ENCODE data around the gene EVPL. TPM values are rescaled to one million over a fixed set of nuclear protein-coding genes. Genes with fewer than 3 reads are reported as not detected.
A peak's percentile ranks its signal among the peaks of the same experiment; 100 is the strongest.

Gene EVPL
- total and polyA plus RNA-seq, 2 of the 13 experiments (the other 11 are each of a cell fraction or from before 2014, with no cell fraction given), result 2.1 to 8.2 TPM

DNA sequence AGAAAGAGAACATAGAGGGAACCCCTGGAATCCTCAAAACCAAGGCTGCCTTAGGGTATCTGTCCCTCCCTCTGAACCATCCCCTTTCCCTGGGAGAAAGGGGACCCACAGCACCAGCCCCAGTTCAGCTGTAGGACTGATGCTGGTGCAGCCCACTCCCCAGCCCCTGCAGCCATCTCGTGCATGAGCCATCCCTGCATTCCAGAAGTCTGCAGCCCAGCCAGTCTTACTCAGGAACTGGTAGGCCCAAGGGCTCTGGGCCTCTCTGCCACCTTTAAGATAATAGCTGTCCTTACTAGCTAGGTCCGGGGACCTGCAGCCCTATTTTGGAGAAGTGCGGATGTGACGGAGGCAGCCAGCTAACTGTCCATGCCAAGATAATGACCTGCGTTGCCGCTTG lies 6.0 kb upstream of the EVPL start:
- peak overlapping the region; percentile 81; the same call in 1 of the 2 replicates for H3K4me2 ChIP-seq (ENCODE audit: low read depth, low read length)
- peaks cover 0 to 8% of the 10 kb centered on the region in 2 experiments; a peak in 2 of 5 replicates for H3K36me3 ChIP-seq (replicated peaks in 1 of 2; ENCODE audit: control insufficient read depth in 1 of 2, insufficient read depth in 2 of 2, low read length in 2 of 2)
- H3K4me3 ChIP-seq (replicated peaks in 1 of 3; ENCODE audit: insufficient read depth in 1 of 3, low read depth in 2 of 3, low read length in 3 of 3), result no peak overlapping the region
- in situ Hi-C loops (cut with HindIII; ENCODE audit: extremely low pct_ligation_motif_present, low pct_unique_long_range_greater_than_20kb) (no loop called here), intact Hi-C loops (cut with micrococcal nuclease; ENCODE audit: unreplicated experiment) (no loop called here)
- 88% methylated on average over 6 of the region's 6 CpGs for WGBS (ENCODE audit: low lambda C conversion rate)
- H3K9me3 ChIP-seq (ENCODE audit: low read length), result no peaks in the 10 kb centered on the region
- H3K4me1 ChIP-seq (ENCODE audit: insufficient read depth, low read length), result peaks cover 48% of the 10 kb centered on the region
- no TSS peak for BruUV-seq (replicated peaks)
- TF ChIP-seq ZNF430 (CRISPR knock-in tag; IDR thresholded peaks at IDR 0.05) (0 out of 2 replicates have a peak, but pooled peaks have one; percentile 17), ZNF501 (CRISPR knock-in tag; IDR thresholded peaks at IDR 0.05) (0 out of 2 replicates have a peak, but pooled peaks have one; percentile 2), ZNF816 (CRISPR knock-in tag; IDR thresholded peaks at IDR 0.05; ENCODE audit: borderline replicate concordance) (no peak), MAFG (CRISPR knock-in tag; IDR thresholded peaks at IDR 0.05) (no peak), ZSCAN30 (CRISPR knock-in tag; IDR thresholded peaks at IDR 0.05) (no peak)
- TF ChIP-seq, protein P1, sequence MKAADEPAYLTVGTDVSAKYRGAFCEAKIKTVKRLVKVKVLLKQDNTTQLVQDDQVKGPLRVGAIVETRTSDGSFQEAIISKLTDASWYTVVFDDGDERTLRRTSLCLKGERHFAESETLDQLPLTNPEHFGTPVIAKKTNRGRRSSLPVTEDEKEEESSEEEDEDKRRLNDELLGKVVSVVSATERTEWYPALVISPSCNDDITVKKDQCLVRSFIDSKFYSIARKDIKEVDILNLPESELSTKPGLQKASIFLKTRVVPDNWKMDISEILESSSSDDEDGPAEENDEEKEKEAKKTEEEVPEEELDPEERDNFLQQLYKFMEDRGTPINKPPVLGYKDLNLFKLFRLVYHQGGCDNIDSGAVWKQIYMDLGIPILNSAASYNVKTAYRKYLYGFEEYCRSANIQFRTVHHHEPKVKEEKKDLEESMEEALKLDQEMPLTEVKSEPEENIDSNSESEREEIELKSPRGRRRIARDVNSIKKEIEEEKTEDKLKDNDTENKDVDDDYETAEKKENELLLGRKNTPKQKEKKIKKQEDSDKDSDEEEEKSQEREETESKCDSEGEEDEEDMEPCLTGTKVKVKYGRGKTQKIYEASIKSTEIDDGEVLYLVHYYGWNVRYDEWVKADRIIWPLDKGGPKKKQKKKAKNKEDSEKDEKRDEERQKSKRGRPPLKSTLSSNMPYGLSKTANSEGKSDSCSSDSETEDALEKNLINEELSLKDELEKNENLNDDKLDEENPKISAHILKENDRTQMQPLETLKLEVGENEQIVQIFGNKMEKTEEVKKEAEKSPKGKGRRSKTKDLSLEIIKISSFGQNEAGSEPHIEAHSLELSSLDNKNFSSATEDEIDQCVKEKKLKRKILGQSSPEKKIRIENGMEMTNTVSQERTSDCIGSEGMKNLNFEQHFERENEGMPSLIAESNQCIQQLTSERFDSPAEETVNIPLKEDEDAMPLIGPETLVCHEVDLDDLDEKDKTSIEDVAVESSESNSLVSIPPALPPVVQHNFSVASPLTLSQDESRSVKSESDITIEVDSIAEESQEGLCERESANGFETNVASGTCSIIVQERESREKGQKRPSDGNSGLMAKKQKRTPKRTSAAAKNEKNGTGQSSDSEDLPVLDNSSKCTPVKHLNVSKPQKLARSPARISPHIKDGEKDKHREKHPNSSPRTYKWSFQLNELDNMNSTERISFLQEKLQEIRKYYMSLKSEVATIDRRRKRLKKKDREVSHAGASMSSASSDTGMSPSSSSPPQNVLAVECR (CRISPR knock-in tag; IDR thresholded peaks at IDR 0.05; ENCODE audit: borderline replicate concordance), result 0 out of 2 replicates have a peak, but pooled peaks have one; percentile 8
- ATAC-seq (peak; percentile 7), FAIRE-seq (no peak), DNase-seq (ENCODE audit: low spot score) (no peak)
- ChIA-PET CTCF (ENCODE audit: low intra/inter-chr PET ratio, low total read pairs) (no interaction called here), POLR2A (interaction anchor here (1.4 to 1.5 kb wide), 2 partner anchors 39 to 128 kb away, joined by 4 to 5 read pairs; partner anchors contain the start of gene SRP68)
- H3K27me3 ChIP-seq (ENCODE audit: control insufficient read depth in 1 of 2, insufficient read depth in 2 of 2, low read length in 2 of 2), result no peaks in the 10 kb centered on the region
- no peaks in the 10 kb centered on the region for H4K20me1 ChIP-seq (ENCODE audit: insufficient read depth, low read length)
- no peak overlapping the region for H3K9ac ChIP-seq (ENCODE audit: insufficient read depth, low read depth, low read length)
- no peaks in the 10 kb centered on the region for H3K79me2 ChIP-seq (ENCODE audit: insufficient read depth, low read length)
- H2AFZ ChIP-seq (ENCODE audit: low read length), result no peak overlapping the region
- H3K27ac ChIP-seq (ENCODE audit: extremely low read length, insufficient read depth, low read length), result no peak overlapping the region

Measured in HepG2 (cell line).